BJ (cell line): Measurements from ENCODE around the gene MATN1. TPM values are rescaled to one million over a fixed set of nuclear protein-coding genes. Genes with fewer than 3 reads are reported as not detected.

ENCODE experiments used
- CTCF ChIA-PET: fragments of 350-600 bp; formaldehyde crosslinking; extraction: SDS; loops from one replicate; lab custom pipeline; 2021; ENCODE audit warnings: antibody characterized with exemption, inconsistent platforms; lab: Yijun Ruan, JAX
- POLR2A ChIA-PET: fragments of 300-600 bp; sonication (Branson Sonifier 250); formaldehyde crosslinking; extraction: SDS; loops from one replicate; lab custom pipeline; 2021; ENCODE audit warnings: antibody characterized with exemption; lab: Charles Lee
- DNase-seq: peaks from one replicate; pipeline ENCODE4 v3.0.0-alpha.2; 2011; ENCODE audit warnings: low read depth
- H3K27me3 ChIP-seq: 2 replicates; pipeline ENCODE4 v1.6.0; 2011; ENCODE audit warnings: low read length; ENCODE audit not compliant: control insufficient read depth, insufficient read depth
- H3K36me3 ChIP-seq: 2 replicates; pipeline ENCODE4 v1.5.1; 2011; ENCODE audit warnings: low read length; ENCODE audit not compliant: control insufficient read depth, insufficient read depth
- H3K4me3 ChIP-seq: 2 replicates; pipeline ENCODE4 v1.5.1; 2011; ENCODE audit warnings: low read depth, mild to moderate bottlenecking, control low read depth, low read length
- polyA plus RNA-seq: library from polyadenylated mRNA; depleted of rRNA; stranded (reverse); fragments of >200 nt; gene quantifications from 2 replicates; pipeline ENCODE4 v1.2.3, GENCODE V29; 2011
- TF ChIP-seq, protein P1 (sequence below): IDR thresholded peaks from 2 replicates; pipeline ENCODE4 v1.5.1; 2011; ENCODE audit warnings: low read depth, mild to moderate bottlenecking, control low read depth, inconsistent platforms, low read length, moderate library complexity; ENCODE audit not compliant: insufficient read depth

Gene MATN1
- polyA plus RNA-seq, 1 experiment: 0.13 TPM

DNA sequence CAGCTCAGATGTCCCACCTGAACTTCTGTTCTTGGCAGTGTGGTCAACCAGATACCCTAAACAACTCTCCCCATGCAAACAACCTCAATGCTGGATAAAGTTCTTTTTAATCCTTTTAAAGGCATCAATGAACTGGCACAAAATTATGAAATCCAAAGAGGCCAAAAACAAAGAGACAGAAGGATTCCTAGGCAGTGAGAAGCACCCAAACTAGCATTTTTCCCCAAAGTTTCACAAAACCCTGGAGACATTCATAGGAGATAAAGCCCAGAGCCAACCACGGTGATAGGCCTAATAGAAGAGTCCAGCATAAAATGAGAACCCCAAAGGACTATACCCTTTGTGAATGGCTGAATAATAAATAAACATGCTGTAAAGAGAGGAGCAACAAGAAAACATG, 50.7 kb downstream of the MATN1 start:
- Histone ChIP-seq H3K4me3 (no peak overlapping the region), H3K27me3 (no peaks in the 10 kb centered on the region), H3K36me3 (no peaks in the 10 kb centered on the region)
- no peak for DNase-seq
- TF ChIP-seq, protein P1, sequence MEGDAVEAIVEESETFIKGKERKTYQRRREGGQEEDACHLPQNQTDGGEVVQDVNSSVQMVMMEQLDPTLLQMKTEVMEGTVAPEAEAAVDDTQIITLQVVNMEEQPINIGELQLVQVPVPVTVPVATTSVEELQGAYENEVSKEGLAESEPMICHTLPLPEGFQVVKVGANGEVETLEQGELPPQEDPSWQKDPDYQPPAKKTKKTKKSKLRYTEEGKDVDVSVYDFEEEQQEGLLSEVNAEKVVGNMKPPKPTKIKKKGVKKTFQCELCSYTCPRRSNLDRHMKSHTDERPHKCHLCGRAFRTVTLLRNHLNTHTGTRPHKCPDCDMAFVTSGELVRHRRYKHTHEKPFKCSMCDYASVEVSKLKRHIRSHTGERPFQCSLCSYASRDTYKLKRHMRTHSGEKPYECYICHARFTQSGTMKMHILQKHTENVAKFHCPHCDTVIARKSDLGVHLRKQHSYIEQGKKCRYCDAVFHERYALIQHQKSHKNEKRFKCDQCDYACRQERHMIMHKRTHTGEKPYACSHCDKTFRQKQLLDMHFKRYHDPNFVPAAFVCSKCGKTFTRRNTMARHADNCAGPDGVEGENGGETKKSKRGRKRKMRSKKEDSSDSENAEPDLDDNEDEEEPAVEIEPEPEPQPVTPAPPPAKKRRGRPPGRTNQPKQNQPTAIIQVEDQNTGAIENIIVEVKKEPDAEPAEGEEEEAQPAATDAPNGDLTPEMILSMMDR: no peak
- ChIA-PET CTCF (interaction anchor here (1.1 kb wide), 1 partner anchor 16 kb away, joined by 3 read pairs; no protein-coding TSS in a partner anchor), POLR2A (no interaction called here)

DNA sequence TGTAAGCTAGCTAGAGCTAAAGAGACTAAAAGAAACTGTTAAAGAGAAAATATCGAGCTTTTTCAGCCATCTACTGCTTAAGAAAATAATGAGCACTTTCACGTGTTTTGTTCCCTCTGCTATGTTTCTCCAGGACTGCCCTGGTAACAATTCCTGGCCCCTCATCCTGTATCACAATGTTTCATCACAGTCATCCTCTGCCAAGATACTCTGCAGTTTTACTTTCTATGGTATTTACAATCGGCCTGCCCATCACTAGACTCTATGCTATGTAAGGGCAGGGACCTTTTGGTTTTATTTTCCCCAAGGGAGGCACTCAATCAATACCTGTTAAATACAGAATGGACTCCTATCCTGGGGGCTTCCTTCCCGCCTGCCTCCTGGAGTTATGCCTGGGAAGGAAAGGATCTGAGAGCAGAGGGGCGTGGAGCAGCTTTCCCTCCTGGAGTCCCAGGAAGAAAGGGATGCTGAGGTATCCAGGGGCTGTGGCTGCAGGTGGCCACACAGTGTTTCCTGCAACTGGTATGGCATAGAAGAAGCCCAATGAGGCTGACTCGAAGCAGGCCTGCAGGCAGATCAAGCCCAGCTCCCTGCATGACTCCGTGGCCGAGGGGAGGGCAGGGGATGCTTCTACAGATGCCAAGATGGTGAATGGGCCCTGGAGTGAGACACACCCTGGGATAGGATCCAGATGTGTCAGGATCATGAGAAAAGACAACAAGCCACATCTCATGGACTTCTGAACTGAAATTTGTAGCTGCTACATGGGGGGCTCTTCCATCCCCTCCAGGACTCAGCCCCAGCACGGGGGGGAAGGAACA, 52.9 kb downstream of the MATN1 start:
- H3K27me3 ChIP-seq: no peaks in the 10 kb centered on the region
- ChIA-PET CTCF (interaction anchor here (0.7 to 1.2 kb wide), 3 partner anchors 15 to 559 kb away, joined by 3 to 4 read pairs (median 3); no protein-coding TSS in a partner anchor), POLR2A (no interaction called here)
- TF ChIP-seq, protein P1: no peak
- no peak overlapping the region for H3K4me3 ChIP-seq
- peak; percentile 74 for DNase-seq
- H3K36me3 ChIP-seq: no peaks in the 10 kb centered on the region

DNA sequence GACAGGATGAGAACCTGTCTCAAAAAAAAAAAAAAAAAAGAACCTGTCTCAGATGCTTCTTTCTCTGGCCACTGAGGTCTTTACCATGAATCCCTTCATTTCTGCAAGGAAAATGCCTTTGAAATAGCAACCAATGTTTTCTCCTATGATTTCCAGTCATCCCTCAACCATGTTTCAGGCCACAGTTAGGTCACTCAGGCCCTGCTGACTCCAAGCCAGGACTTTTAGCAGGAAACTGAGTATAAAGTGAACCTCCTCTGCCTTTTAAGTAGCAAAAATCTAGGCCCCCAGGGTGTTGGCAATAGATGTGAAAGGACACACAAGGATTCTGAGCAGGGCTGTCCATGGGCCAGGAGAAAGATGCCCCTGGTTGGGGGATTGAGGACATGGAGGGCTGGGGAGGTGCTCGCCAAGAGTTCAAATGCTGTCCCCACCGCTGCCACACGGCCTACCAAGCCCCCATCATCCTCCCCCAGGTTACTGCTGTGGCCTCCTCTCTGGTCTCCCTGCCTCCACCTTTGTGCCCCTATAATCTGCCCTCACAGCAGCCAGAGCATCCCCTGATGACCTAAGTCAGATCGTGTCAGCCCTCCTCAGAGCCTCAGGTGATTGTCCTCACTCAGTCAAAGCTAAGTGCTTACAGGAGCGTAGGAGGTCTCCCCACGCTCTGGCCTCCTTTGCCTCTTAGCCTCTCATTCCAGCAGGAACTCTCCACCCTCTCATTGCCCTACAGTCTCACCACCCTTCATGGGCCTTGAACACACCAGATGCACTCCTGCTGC, 54.6 kb downstream of the MATN1 start:
- POLR2A ChIA-PET: no interaction called here
- TF ChIP-seq, protein P1: no peak
- Histone ChIP-seq H3K36me3 (no peaks in the 10 kb centered on the region), H3K4me3 (no peak overlapping the region), H3K27me3 (no peaks in the 10 kb centered on the region)
- DNase-seq: peak; percentile 25
- CTCF ChIA-PET: interaction anchor here (1.1 kb wide), 1 partner anchor 99 kb away, joined by 3 read pairs; no protein-coding TSS in a partner anchor

DNA sequence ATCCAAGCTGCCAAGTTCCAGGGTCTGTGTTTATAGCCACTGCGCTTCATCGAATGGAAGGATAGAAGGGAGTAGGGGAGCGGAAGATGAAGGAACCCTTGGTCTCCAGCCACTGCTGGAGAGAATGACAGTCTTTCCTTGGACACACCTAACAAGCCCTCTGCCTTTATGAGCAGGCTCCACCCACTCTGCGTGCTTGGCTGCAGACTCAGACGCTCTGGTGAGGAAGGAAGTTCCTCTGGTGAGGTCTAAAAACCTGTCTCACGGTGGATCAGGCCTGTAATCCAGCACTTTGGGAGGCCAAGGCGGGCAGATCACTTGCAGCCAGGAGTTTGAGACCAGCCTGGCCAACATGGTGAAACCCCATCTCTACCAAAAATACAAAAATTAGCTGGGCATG, 55.4 kb downstream of the MATN1 start:
- TF ChIP-seq, protein P1: no peak
- POLR2A ChIA-PET: no interaction called here
- no peak for DNase-seq
- no peaks in the 10 kb centered on the region for H3K27me3 ChIP-seq
- no peak overlapping the region for H3K4me3 ChIP-seq
- no peaks in the 10 kb centered on the region for H3K36me3 ChIP-seq
- CTCF ChIA-PET: interaction anchor here (0.9 kb wide), 1 partner anchor 40 kb away, joined by 3 read pairs; no protein-coding TSS in a partner anchor
